HepG2 (cell line): ENCODE results near the gene CPT1B. TPM values are rescaled to one million over a fixed set of nuclear protein-coding genes. Genes with fewer than 3 reads are reported as not detected.
A peak's percentile ranks its signal among the peaks of the same experiment; 100 is the strongest.

Source experiments
- ATAC-seq: fragments of 200-7000 bp; cut with Tn5 transposase; 3 replicates; pipeline ENCODE4 v1.9.1; 2020; ENCODE audit warnings: mild to moderate bottlenecking, moderate library complexity
- BruUV-seq: library from RNA; stranded (reverse); fragments of 400-500 nt; replicated peaks from 2 replicates; lab custom pipeline; 2021; lab: Mats Ljungman, UMichigan
- CTCF ChIA-PET: fragments of 300-600 bp; formaldehyde crosslinking; extraction: SDS; loops from one replicate; lab custom pipeline; 2021; ENCODE audit warnings: low total read pairs, inconsistent platforms, low intra/inter-chr PET ratio; lab: Yijun Ruan, JAX
- POLR2A ChIA-PET: fragments of 350-600 bp; sonication (Branson Sonifier 250); formaldehyde crosslinking; loops from one replicate; lab custom pipeline; 2020; ENCODE audit warnings: antibody characterized with exemption, inconsistent platforms; lab: Yijun Ruan, JAX
- DNase-seq: peaks from one replicate; pipeline ENCODE4 v3.0.0-alpha.2; 2015; ENCODE audit warnings: low spot score
- FAIRE-seq: peaks from 3 replicates; lab custom pipeline; 2011; peaks lifted over from hg19 to GRCh38; lab: Jason Lieb, UNC
- H2AFZ ChIP-seq: one replicate; pipeline ENCODE4 v1.6.1; 2011; ENCODE audit warnings: low read length, inconsistent platforms
- H3K27ac ChIP-seq: fragments of 300-600 bp; 3 replicates; pipeline ENCODE4 v1.8.0; 2011; ENCODE audit warnings: mixed run types, mild to moderate bottlenecking, mixed read lengths, low read length, inconsistent platforms; ENCODE audit not compliant: insufficient read depth; ENCODE audit errors: extremely low read length
- H3K27me3 ChIP-seq, 2 experiments: fragments of 200-600 bp in 1 of 2; 2 replicates in 1 of 2; 3 replicates in 1 of 2; pipeline versions ENCODE4 v1.6.0 to v1.8.0; 2011; ENCODE audit warnings: low read length in 2 of 2, mild to moderate bottlenecking in 2 of 2, moderate library complexity in 2 of 2, inconsistent platforms in 1 of 2; ENCODE audit not compliant: insufficient read depth in 2 of 2, control insufficient read depth in 1 of 2
- H3K36me3 ChIP-seq, 2 experiments: fragments of 200-600 bp in 1 of 2; replicated peaks in 1 of 2; 2 replicates in 1 of 2; 3 replicates in 1 of 2; pipeline versions ENCODE4 v1.5.1 to v1.8.0; 2011; ENCODE audit warnings: low read length in 2 of 2, inconsistent platforms in 1 of 2; ENCODE audit not compliant: insufficient read depth in 2 of 2, control insufficient read depth in 1 of 2
- H3K4me1 ChIP-seq: 2 replicates; pipeline ENCODE4 v1.5.1; 2012; ENCODE audit warnings: low read length, inconsistent platforms; ENCODE audit not compliant: insufficient read depth
- H3K4me2 ChIP-seq: 2 replicates; pipeline ENCODE4 v1.6.0; 2011; ENCODE audit warnings: low read depth, low read length, inconsistent platforms
- H3K4me3 ChIP-seq, 3 experiments: fragments of 200-600 bp in 1 of 3; sonication (generic), shearing (Covaris generic) in 1 of 3; replicated peaks in 1 of 3; 2 replicates each; pipeline ENCODE4 v1.5.1; 2011 to 2016; ENCODE audit warnings: low read length in 3 of 3, inconsistent platforms in 2 of 3, low read depth in 2 of 3, mild to moderate bottlenecking in 2 of 3, control low read depth in 1 of 3, mixed read lengths in 1 of 3; ENCODE audit not compliant: insufficient read depth in 1 of 3
- H3K79me2 ChIP-seq: one replicate; pipeline ENCODE4 v1.6.1; 2011; ENCODE audit warnings: low read length, inconsistent platforms; ENCODE audit not compliant: insufficient read depth
- H3K9ac ChIP-seq: 2 replicates; pipeline ENCODE4 v1.6.0; 2011; ENCODE audit warnings: mild to moderate bottlenecking, low read depth, low read length, inconsistent platforms; ENCODE audit not compliant: insufficient read depth
- H3K9me3 ChIP-seq: 2 replicates; pipeline ENCODE4 v1.5.1; 2012; ENCODE audit warnings: mild to moderate bottlenecking, low read length
- H4K20me1 ChIP-seq: 2 replicates; pipeline ENCODE4 v1.6.0; 2011; ENCODE audit warnings: inconsistent platforms, mild to moderate bottlenecking, low read length, moderate library complexity; ENCODE audit not compliant: insufficient read depth
- AKAP8 ChIP-seq: sonication (generic); formaldehyde crosslinking; IDR thresholded peaks from 2 replicates; pipeline ENCODE4 v1.5.1; 2020; ENCODE audit warnings: mild to moderate bottlenecking, missing genetic modification reagents
- CAMTA2 ChIP-seq: sonication (generic); formaldehyde crosslinking; IDR thresholded peaks from 2 replicates; pipeline ENCODE4 v1.4.0; 2020; ENCODE audit warnings: mild to moderate bottlenecking, missing genetic modification reagents, borderline replicate concordance
- EEA1 ChIP-seq: sonication (generic); formaldehyde crosslinking; IDR thresholded peaks from 2 replicates; pipeline ENCODE4 v1.5.1; 2020; ENCODE audit warnings: mild to moderate bottlenecking, missing genetic modification reagents, borderline replicate concordance
- HNRNPK ChIP-seq: fragments of 200-400 bp; formaldehyde crosslinking; IDR thresholded peaks from 2 replicates; pipeline ENCODE4 v1.6.1; 2018; ENCODE audit warnings: low read length, low read depth, moderate library complexity, mild to moderate bottlenecking; ENCODE audit not compliant: poor library complexity, severe bottlenecking
- HOXA3 ChIP-seq: sonication (generic); formaldehyde crosslinking; IDR thresholded peaks from 2 replicates; pipeline ENCODE4 v1.5.0; 2020; ENCODE audit warnings: missing genetic modification reagents
- IKZF5 ChIP-seq: IDR thresholded peaks from 2 replicates; pipeline ENCODE4 v1.6.1; 2018; ENCODE audit warnings: missing genetic modification reagents, mild to moderate bottlenecking, missing compliant biosample characterization
- KAT7 ChIP-seq: IDR thresholded peaks from 2 replicates; pipeline ENCODE4 v1.6.1; 2018; ENCODE audit warnings: borderline replicate concordance, missing compliant biosample characterization
- KDM2A ChIP-seq: sonication (generic); formaldehyde crosslinking; IDR thresholded peaks from 2 replicates; pipeline ENCODE4 v1.4.0; 2020; ENCODE audit warnings: low read depth, missing genetic modification reagents, borderline replicate concordance
- KLF15 ChIP-seq: sonication (generic); formaldehyde crosslinking; IDR thresholded peaks from 2 replicates; pipeline ENCODE4 v1.8.1; 2023; ENCODE audit warnings: borderline replicate concordance, mild to moderate bottlenecking, inconsistent platforms, missing genetic modification reagents, mixed read lengths
- MAX ChIP-seq: IDR thresholded peaks from 2 replicates; pipeline ENCODE4 v1.6.1; 2012; ENCODE audit warnings: inconsistent platforms
- MYC ChIP-seq: sonication (generic); formaldehyde crosslinking; IDR thresholded peaks from 2 replicates; pipeline ENCODE4 v1.9.0; 2021; ENCODE audit warnings: missing genetic modification reagents, borderline replicate concordance
- ZBTB14 ChIP-seq: sonication (generic); formaldehyde crosslinking; IDR thresholded peaks from 2 replicates; pipeline ENCODE4 v1.4.0; 2020; ENCODE audit warnings: missing genetic modification reagents
- ZBTB38 ChIP-seq: sonication (generic); formaldehyde crosslinking; IDR thresholded peaks from 2 replicates; pipeline ENCODE4 v1.5.1; 2020; ENCODE audit warnings: mild to moderate bottlenecking, missing genetic modification reagents
- ZBTB42 ChIP-seq: sonication (generic); formaldehyde crosslinking; IDR thresholded peaks from 2 replicates; pipeline ENCODE4 v1.5.0; 2020; ENCODE audit warnings: mild to moderate bottlenecking, missing genetic modification reagents
- ZNF12 ChIP-seq: sonication (generic); formaldehyde crosslinking; IDR thresholded peaks from 2 replicates; pipeline ENCODE4 v1.5.0; 2020; ENCODE audit warnings: missing genetic modification reagents
- ZNF234 ChIP-seq: sonication (generic); formaldehyde crosslinking; conservative IDR thresholded peaks from 2 replicates; pipeline ENCODE4 v1.5.1; 2020; ENCODE audit warnings: mild to moderate bottlenecking, missing genetic modification reagents
- ZNF383 ChIP-seq: sonication (generic); formaldehyde crosslinking; IDR thresholded peaks from 2 replicates; pipeline ENCODE4 v1.4.0; 2020; ENCODE audit warnings: missing genetic modification reagents, mild to moderate bottlenecking, borderline replicate concordance
- ZNF546 ChIP-seq: sonication (generic); formaldehyde crosslinking; conservative IDR thresholded peaks from 2 replicates; pipeline ENCODE4 v1.8.1; 2023; ENCODE audit warnings: mild to moderate bottlenecking, missing genetic modification reagents
- ZNF607 ChIP-seq: sonication (generic); formaldehyde crosslinking; IDR thresholded peaks from 2 replicates; pipeline ENCODE4 v1.5.1; 2020; ENCODE audit warnings: missing genetic modification reagents, mild to moderate bottlenecking, borderline replicate concordance
- ZNF747 ChIP-seq: sonication (generic); formaldehyde crosslinking; IDR thresholded peaks from 2 replicates; pipeline ENCODE4 v1.8.1; 2023; ENCODE audit warnings: missing genetic modification reagents, mild to moderate bottlenecking, borderline replicate concordance
- ZNF768 ChIP-seq: sonication (generic); formaldehyde crosslinking; IDR thresholded peaks from 2 replicates; pipeline ENCODE4 v1.4.0; 2020; ENCODE audit warnings: missing genetic modification reagents
- ZNF776 ChIP-seq: sonication (generic); formaldehyde crosslinking; IDR thresholded peaks from 2 replicates; pipeline ENCODE4 v1.4.0; 2020; ENCODE audit warnings: mild to moderate bottlenecking, missing genetic modification reagents
- ZNF782 ChIP-seq: sonication (generic); formaldehyde crosslinking; IDR thresholded peaks from 2 replicates; pipeline ENCODE4 v1.4.0; 2020; ENCODE audit warnings: missing genetic modification reagents, mild to moderate bottlenecking, borderline replicate concordance
- WGBS: methylation state at CpG from one replicate; pipeline ENCODE4 v1.1.6; 2017; ENCODE audit warnings: low lambda C conversion rate; 5-methylcytosine and 5-hydroxymethylcytosine counted together
- in situ Hi-C: cut with HindIII; loops from 2 replicates; pipeline ENCODE4 v1.10.0; 2017; ENCODE audit warnings: low pct_unique_long_range_greater_than_20kb; ENCODE audit not compliant: extremely low pct_ligation_motif_present
- intact Hi-C: fragments of 100-400 bp; cut with micrococcal nuclease; formaldehyde crosslinking; loops from one replicate; pipeline ENCODE4 v1.10.0; 2022; ENCODE audit not compliant: unreplicated experiment
- polyA plus RNA-seq, 8 experiments: library from polyadenylated mRNA; depleted of rRNA in 3 of 8; stranded (reverse) in 7 of 8; unstranded in 1 of 8; fragments of >200 nt; fragmentation: Illumina TruSeq in 4 of 8; extraction: Trizol in 4 of 8; gene quantifications; 2 replicates each; pipeline versions ENCODE4 v1.2.1 to v1.2.3, GENCODE V29; 2011 to 2016; ENCODE audit warnings: low read depth in 4 of 8, missing spikeins in 1 of 8, mixed read lengths in 1 of 8; ENCODE audit not compliant: insufficient read depth in 1 of 8
- total RNA-seq, 5 experiments: library from RNA; depleted of rRNA; stranded (reverse); fragments of >200 nt; fragmentation: Illumina TruSeq; extraction: Trizol; gene quantifications; 2 replicates each; pipeline ENCODE4 v1.2.3, GENCODE V29; 2016; ENCODE audit warnings: low read depth in 1 of 5

CPT1B gene
- total and polyA plus RNA-seq, 2 of the 13 experiments (the other 11 are each of a cell fraction or from before 2014, with no cell fraction given): 9.2 to 19.5 TPM

GRCh38 chr22:50531546-50531961, 46.7 kb downstream of the CPT1B start:
- H3K27ac ChIP-seq: peak overlapping the region; percentile 74
- 0% methylated on average over 7 of the region's 44 CpGs for WGBS
- ATAC-seq (peak; percentile 12), DNase-seq (no peak), FAIRE-seq (no peak)
- POLR2A ChIA-PET: interaction anchor here (0.8 to 5.9 kb wide), 8 partner anchors 8 to 110 kb away, joined by 3 to 34 read pairs (median 6); partner anchors contain the start of genes KLHDC7B, LMF2, NCAPH2 and SYCE3
- H3K36me3 ChIP-seq: no peaks in the 10 kb centered on the region
- intact Hi-C loops (no loop called here), in situ Hi-C loops (loop anchor here (5.0 kb wide), 1 partner anchor 36 kb away; no protein-coding TSS in a partner anchor)
- peak overlapping the region; percentile 58 to 83 (median 74) for H3K4me3 ChIP-seq
- peak overlapping the region; percentile 73 for H3K9ac ChIP-seq
- no peaks in the 10 kb centered on the region for H4K20me1 ChIP-seq
- H3K79me2 ChIP-seq: peaks cover 2% of the 10 kb centered on the region
- CTCF ChIA-PET: no interaction called here
- H2AFZ ChIP-seq: no peak overlapping the region
- no TSS peak for BruUV-seq
- H3K4me1 ChIP-seq: peaks cover 74% of the 10 kb centered on the region
- 0 out of 5 replicates have a peak, but pooled peaks cover 0 to 6% of the 10 kb centered on the region in 2 experiments for H3K27me3 ChIP-seq
- peak overlapping the region; percentile 84 for H3K4me2 ChIP-seq
- no peaks in the 10 kb centered on the region for H3K9me3 ChIP-seq
- TF ChIP-seq IKZF5 (CRISPR knock-in tag): 0 out of 2 replicates have a peak, but pooled peaks have one; percentile 15
- no peak for TF ChIP-seq ZNF546 (CRISPR knock-in tag)
- 0 out of 2 replicates have a peak, but pooled peaks have one; percentile 22 for TF ChIP-seq AKAP8 (CRISPR knock-in tag)
- peak; percentile 60; the same call in 1 of the 2 replicates for TF ChIP-seq ZNF607
- TF ChIP-seq KAT7 (CRISPR knock-in tag): 0 out of 2 replicates have a peak, but pooled peaks have one; percentile 44
- TF ChIP-seq ZBTB42 (CRISPR knock-in tag): no peak
- TF ChIP-seq EEA1 (CRISPR knock-in tag): no peak
- TF ChIP-seq KLF15 (CRISPR knock-in tag): no peak
- TF ChIP-seq ZNF776 (CRISPR knock-in tag): 0 out of 2 replicates have a peak, but pooled peaks have one; percentile 41
- TF ChIP-seq ZNF234 (CRISPR knock-in tag): 0 out of 2 replicates have a peak, but pooled peaks have one; percentile 17
- TF ChIP-seq ZNF747 (CRISPR knock-in tag): 0 out of 2 replicates have a peak, but pooled peaks have one; percentile 27
- TF ChIP-seq ZBTB14 (CRISPR knock-in tag): peak; percentile 86
- no peak for TF ChIP-seq ZNF383 (CRISPR knock-in tag)
- TF ChIP-seq ZNF782: 0 out of 2 replicates have a peak, but pooled peaks have one; percentile 39
- no peak for TF ChIP-seq ZNF12 (CRISPR knock-in tag)
- 0 out of 2 replicates have a peak, but pooled peaks have one; percentile 55 for TF ChIP-seq CAMTA2 (CRISPR knock-in tag)
- TF ChIP-seq ZBTB38 (CRISPR knock-in tag): 0 out of 2 replicates have a peak, but pooled peaks have one; percentile 2
- TF ChIP-seq HNRNPK: peak; percentile 70
- peak; percentile 51; the same call in 1 of the 2 replicates for TF ChIP-seq MAX
- TF ChIP-seq ZNF768 (CRISPR knock-in tag): 0 out of 2 replicates have a peak, but pooled peaks have one; percentile 14
- peak; percentile 11; the same call in 1 of the 2 replicates for TF ChIP-seq MYC
- peak; percentile 42; the same call in 1 of the 2 replicates for TF ChIP-seq KDM2A (CRISPR knock-in tag)
- TF ChIP-seq HOXA3 (CRISPR knock-in tag): peak; percentile 31; the same call in 1 of the 2 replicates
